Tibial artery (tissue), 4 donors: ENCODE measurements around the gene CDC123.
"Not testable (repeated sequence)": the region's sequence is repeated elsewhere in the genome, so short reads cannot be mapped to it uniquely, and the experiment has no call there.

Experiments used
- DNase-seq, 2 donors: peaks; one replicate each; pipeline ENCODE4 v3.0.0-alpha.2; 2019
- H3K27ac ChIP-seq, 2 donors: fragments of 200-600 bp; sonication (generic) in 1 of 2; 1 replicate in 1 of 2; 2 replicates in 1 of 2; pipeline ENCODE4 v1.5.1; 2018 to 2019; ENCODE audit warnings: mild to moderate bottlenecking in 1 of 2
- H3K27me3 ChIP-seq, 2 donors: fragments of 200-600 bp; sonication (generic) in 1 of 2; one replicate each; pipeline versions ENCODE4 v1.5.1 to v1.6.0; 2016 to 2019
- H3K36me3 ChIP-seq, 3 donors: fragments of 200-600 bp; sonication (generic) in 2 of 3; one replicate each; pipeline ENCODE4 v1.5.1; 2016 to 2019; ENCODE audit warnings: mild to moderate bottlenecking in 2 of 3
- H3K4me1 ChIP-seq, 4 donors: fragments of 200-600 bp; sonication (generic) in 2 of 4; 1 replicate in 3 of 4; 2 replicates in 1 of 4; pipeline ENCODE4 v1.5.1; 2016 to 2019
- H3K4me3 ChIP-seq, 2 donors: fragments of 200-600 bp; sonication (generic) in 1 of 2; 1 replicate in 1 of 2; 2 replicates in 1 of 2; pipeline ENCODE4 v1.5.1; 2018 to 2019; ENCODE audit warnings: mild to moderate bottlenecking in 2 of 2
- H3K9me3 ChIP-seq, 3 donors: fragments of 200-600 bp; sonication (generic) in 1 of 3; one replicate each; pipeline ENCODE4 v1.5.1; 2016 to 2019
- intact Hi-C: fragments of 100-400 bp; cut with DNase I; formaldehyde crosslinking; loops from one replicate; pipeline ENCODE4 v1.15.0; 2023; ENCODE audit warnings: low total_unique reads
- TF ChIP-seq, protein P1 (sequence below), 2 experiments: fragments of 200-600 bp in 1 of 2; fragments of 450-650 bp in 1 of 2; IDR thresholded peaks; one replicate each; pipeline ENCODE4 v1.5.1; 2017 to 2019; ENCODE audit warnings: antibody characterized with exemption in 2 of 2, mild to moderate bottlenecking in 1 of 2, moderate library complexity in 1 of 2

Gene CDC123

DNA sequence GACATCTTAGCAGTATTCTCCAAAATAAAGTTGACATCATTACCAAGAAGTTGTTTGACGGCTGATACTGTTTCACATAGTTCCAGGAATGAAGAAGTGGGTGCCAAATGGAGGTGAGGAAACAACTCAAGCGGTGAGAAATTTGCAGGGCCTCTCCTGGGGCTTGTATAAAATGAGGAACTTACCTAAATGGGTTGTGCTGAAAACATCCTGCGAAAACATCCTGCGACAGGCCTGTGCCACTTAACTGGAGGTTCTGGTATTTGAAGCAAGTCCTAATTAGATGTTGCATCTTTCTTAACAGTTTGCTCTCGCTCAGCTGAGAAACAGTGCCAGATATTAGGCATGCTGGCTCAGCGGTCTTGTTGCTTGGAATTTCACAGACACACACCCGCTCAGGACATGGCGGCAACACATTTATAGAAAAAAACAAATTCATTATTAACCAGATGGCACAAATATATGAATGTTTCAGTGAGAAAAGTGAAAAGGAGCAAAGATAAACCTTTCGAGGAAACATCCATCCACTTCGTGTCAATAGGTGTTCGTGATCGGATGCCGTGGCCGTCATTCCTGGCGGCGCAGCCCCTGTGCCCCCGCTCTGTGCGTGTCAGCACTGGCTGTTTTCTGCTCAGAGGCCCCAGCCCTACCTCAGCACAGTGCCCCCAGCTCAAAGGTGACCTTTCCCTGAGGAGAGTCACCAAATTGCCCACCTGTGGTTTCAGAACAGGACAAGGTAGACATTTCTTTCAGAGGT, 48.1 kb downstream of the CDC123 start:
- TF ChIP-seq, protein P1, sequence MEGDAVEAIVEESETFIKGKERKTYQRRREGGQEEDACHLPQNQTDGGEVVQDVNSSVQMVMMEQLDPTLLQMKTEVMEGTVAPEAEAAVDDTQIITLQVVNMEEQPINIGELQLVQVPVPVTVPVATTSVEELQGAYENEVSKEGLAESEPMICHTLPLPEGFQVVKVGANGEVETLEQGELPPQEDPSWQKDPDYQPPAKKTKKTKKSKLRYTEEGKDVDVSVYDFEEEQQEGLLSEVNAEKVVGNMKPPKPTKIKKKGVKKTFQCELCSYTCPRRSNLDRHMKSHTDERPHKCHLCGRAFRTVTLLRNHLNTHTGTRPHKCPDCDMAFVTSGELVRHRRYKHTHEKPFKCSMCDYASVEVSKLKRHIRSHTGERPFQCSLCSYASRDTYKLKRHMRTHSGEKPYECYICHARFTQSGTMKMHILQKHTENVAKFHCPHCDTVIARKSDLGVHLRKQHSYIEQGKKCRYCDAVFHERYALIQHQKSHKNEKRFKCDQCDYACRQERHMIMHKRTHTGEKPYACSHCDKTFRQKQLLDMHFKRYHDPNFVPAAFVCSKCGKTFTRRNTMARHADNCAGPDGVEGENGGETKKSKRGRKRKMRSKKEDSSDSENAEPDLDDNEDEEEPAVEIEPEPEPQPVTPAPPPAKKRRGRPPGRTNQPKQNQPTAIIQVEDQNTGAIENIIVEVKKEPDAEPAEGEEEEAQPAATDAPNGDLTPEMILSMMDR (IDR thresholded peaks at IDR 0.05): no peak
- Histone ChIP-seq H3K9me3 (no peaks in the 10 kb centered on the region), H3K27ac (no peak overlapping the region), H3K4me1 (peaks cover 0 to 20% (median 6%) of the 10 kb centered on the region in 4 donors), H3K4me3 (no peak overlapping the region), H3K27me3 (no peaks in the 10 kb centered on the region), H3K36me3 (peaks cover 12 to 59% (median 57%) of the 10 kb centered on the region in 3 donors)
- no peak for DNase-seq
- intact Hi-C loops: no loop called here

DNA sequence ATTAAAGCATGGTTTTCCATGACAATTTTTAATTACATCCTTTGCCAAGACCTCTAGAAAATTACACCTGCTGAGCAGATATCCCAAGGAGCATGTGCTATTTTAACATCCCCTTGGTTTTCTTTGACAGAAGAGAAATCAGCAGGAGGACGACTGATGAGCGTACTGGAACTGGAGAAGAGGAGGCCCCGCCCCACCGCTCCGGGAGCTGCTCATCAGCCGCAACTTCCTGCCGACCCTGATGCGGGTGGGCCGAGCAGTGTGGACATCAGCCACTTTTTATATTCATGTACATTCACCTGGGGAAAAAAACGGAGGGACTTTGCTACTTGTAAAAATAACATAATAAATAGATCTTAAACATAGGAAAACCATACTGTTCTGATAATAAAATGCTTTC, 54.2 kb downstream of the CDC123 start:
- Histone ChIP-seq H3K36me3 (peaks cover 26 to 66% (median 59%) of the 10 kb centered on the region in 3 donors), H3K27ac (no peak overlapping the region), H3K4me1 (no peaks in the 10 kb centered on the region), H3K9me3 (no peaks in the 10 kb centered on the region), H3K4me3 (no peak overlapping the region), H3K27me3 (no peaks in the 10 kb centered on the region)
- TF ChIP-seq, protein P1 (IDR thresholded peaks at IDR 0.05): no peak
- DNase-seq: no peak
- intact Hi-C loops: loop anchor here (10.0 kb wide), 1 partner anchor 835 kb away; no protein-coding TSS in a partner anchor

DNA sequence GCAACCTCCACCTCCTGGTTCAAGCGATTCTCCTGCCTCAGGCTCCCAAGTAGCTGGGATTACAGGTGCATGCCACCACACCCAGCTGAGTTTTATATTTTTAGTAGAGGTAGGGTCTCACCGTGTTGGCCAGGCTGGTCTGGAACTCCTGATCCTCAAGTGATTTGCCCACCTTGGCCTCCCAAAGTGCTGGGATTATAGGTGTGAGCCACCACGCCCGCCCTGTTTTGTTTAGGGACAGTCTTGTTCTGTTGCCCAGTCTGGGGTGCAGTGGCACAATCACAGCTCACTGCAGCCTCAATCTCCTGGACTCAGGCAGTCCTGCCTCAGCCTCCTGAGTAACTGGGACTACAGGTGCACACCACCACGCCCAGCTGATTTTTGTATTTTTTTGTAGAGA, 54.7 kb downstream of the CDC123 start:
- H3K4me3 ChIP-seq, H3K9me3 ChIP-seq, H3K4me1 ChIP-seq, DNase-seq, H3K27me3 ChIP-seq, H3K27ac ChIP-seq: not testable (repeated sequence)
- peaks cover 26 to 60% (median 54%) of the 10 kb centered on the region in 3 donors for H3K36me3 ChIP-seq
- intact Hi-C loops: loop anchor here (10.0 kb wide), 1 partner anchor 834 kb away; no protein-coding TSS in a partner anchor

DNA sequence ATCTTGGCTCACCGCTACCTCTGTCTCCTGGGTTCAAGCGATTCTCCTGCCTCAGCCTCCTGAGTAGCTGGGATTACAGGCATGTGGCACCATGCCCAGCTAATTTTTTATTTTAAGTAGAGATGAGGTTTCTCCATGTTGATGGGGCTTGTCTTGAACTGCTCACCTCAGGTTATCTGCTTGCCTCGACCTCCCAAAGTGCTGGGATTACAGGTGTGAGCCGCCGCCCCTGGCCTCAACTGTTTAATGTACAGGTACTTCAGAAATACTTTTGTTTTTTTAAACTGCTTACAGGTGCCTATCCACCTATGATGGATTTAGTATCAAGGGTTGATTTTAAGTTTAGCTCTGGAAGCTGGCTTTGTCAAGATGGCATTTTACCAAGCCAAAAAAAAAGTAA, 55.6 kb downstream of the CDC123 start:
- Histone ChIP-seq H3K9me3 (no peaks in the 10 kb centered on the region), H3K27me3 (no peaks in the 10 kb centered on the region), H3K36me3 (peaks cover 17 to 52% (median 45%) of the 10 kb centered on the region in 3 donors), H3K27ac (no peak overlapping the region), H3K4me3 (no peak overlapping the region), H3K4me1 (no peaks in the 10 kb centered on the region)
- TF ChIP-seq, protein P1 (IDR thresholded peaks at IDR 0.05): no peak
- no peak for DNase-seq
- intact Hi-C loops: loop anchor here (10.0 kb wide), 1 partner anchor 833 kb away; no protein-coding TSS in a partner anchor

DNA sequence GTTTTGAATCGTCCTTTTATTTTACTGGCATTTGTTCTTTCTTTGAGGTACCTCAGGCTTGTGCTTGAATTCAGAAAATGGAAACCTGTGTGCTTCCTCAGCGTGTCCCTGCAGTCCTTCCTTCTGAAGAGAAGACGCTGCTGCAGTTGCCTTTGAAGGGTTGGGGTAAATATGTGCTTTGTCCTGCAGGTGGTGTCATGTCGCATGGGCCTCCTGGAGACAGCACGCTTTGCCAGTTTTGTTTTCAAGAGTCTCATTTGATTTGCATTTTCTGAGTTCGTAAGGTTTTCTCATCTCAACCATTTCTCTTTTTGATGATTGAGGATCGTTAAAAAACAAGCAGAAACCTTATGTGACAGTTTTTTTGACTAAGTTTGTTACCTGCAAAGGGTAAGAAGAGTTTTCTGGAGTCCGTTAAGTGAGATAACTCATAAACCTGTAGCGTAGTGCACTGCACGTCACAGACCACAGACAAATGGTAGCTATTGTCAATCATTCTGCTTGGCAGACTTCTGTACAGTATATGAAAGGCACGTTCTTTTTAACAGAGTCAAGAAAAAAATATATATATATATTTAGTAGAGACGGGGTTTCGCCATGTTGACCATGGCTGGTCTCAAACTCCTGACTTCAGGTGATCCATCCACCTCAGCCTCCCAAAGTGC, 57.0 kb downstream of the CDC123 start:
- Histone ChIP-seq H3K27me3 (no peaks in the 10 kb centered on the region), H3K4me1 (no peaks in the 10 kb centered on the region), H3K4me3 (no peak overlapping the region), H3K36me3 (peaks cover 14 to 37% (median 32%) of the 10 kb centered on the region in 3 donors), H3K9me3 (no peaks in the 10 kb centered on the region), H3K27ac (no peak overlapping the region)
- intact Hi-C loops: loop anchor here (10.0 kb wide), 1 partner anchor 832 kb away; no protein-coding TSS in a partner anchor
- TF ChIP-seq, protein P1 (IDR thresholded peaks at IDR 0.05): no peak
- DNase-seq: no peak

DNA sequence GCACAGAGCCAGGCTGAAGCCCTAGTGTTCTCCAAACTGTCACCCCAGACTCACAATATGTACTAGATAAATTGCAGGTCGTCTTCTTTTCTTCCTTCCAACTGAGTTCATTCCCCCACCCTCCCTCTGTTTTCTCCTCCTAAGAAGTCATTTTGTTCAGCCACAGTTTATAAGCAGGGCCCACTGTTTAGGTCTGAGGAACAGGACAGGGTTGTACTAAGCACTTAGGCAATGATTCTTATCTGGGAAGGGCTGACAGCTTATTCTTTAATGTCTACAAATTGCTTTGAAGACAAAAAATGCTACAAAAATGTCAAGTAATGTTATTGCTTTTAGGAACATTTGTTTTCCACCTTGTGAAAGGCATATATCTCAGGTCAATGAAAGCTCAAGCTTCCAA, 59.1 kb downstream of the CDC123 start:
- H3K27me3 ChIP-seq: no peaks in the 10 kb centered on the region
- no peak for DNase-seq
- H3K4me3 ChIP-seq: no peak overlapping the region
- no peaks in the 10 kb centered on the region for H3K4me1 ChIP-seq
- H3K27ac ChIP-seq: no peak overlapping the region
- TF ChIP-seq, protein P1 (IDR thresholded peaks at IDR 0.05): no peak
- intact Hi-C loops: loop anchor here (10.0 kb wide), 1 partner anchor 830 kb away; no protein-coding TSS in a partner anchor
- peaks cover 12 to 17% (median 14%) of the 10 kb centered on the region in 3 donors for H3K36me3 ChIP-seq
- H3K9me3 ChIP-seq: no peaks in the 10 kb centered on the region
